Measurements from ENCODE around the gene ADGRV1. TPM values are rescaled to one million over a fixed set of nuclear protein-coding genes. Genes with fewer than 3 reads are reported as not detected.
A peak's percentile ranks its signal among the peaks of the same experiment; 100 is the strongest.

The ADGRV1 gene
- total RNA-seq, 1 experiment from 2014 or later, result not detected

DNA sequence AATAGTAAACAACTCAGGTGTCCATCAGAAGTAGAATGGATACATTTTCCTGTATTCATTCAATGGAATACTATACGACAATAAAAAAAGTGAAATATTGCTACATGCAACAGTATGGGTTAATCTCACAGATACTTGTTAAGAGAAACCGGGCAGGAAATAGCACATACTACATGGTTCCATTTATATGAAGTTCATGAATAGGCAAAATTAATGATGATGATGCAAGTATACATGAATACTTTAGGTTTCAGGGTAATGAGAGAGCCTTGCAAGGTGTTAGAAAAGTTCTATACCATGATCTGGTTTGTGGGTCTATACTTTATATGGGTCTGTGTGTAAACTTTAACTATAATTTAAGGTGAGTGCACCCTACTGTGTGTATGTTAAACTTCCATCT lies 390.4 kb downstream of the ADGRV1 start:
- DNase-seq (ENCODE audit: unreplicated experiment), result no peak
- H3K9me3 Mint-ChIP-seq (ENCODE audit: unreplicated experiment), result no peaks in the 10 kb centered on the region
- TF ChIP-seq, protein P1, sequence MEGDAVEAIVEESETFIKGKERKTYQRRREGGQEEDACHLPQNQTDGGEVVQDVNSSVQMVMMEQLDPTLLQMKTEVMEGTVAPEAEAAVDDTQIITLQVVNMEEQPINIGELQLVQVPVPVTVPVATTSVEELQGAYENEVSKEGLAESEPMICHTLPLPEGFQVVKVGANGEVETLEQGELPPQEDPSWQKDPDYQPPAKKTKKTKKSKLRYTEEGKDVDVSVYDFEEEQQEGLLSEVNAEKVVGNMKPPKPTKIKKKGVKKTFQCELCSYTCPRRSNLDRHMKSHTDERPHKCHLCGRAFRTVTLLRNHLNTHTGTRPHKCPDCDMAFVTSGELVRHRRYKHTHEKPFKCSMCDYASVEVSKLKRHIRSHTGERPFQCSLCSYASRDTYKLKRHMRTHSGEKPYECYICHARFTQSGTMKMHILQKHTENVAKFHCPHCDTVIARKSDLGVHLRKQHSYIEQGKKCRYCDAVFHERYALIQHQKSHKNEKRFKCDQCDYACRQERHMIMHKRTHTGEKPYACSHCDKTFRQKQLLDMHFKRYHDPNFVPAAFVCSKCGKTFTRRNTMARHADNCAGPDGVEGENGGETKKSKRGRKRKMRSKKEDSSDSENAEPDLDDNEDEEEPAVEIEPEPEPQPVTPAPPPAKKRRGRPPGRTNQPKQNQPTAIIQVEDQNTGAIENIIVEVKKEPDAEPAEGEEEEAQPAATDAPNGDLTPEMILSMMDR (IDR thresholded peaks at IDR 0.05; ENCODE audit: unreplicated experiment), result no peak
- ChIA-PET POLR2A (no interaction called here), CTCF (no interaction called here)
- BruUV-seq (replicated peaks), result no TSS peak
- no peaks in the 10 kb centered on the region for H3K27me3 Mint-ChIP-seq (ENCODE audit: insufficient read depth, unreplicated experiment)
- H3K36me3 Mint-ChIP-seq (ENCODE audit: insufficient read depth, unreplicated experiment), result no peaks in the 10 kb centered on the region
- no peaks in the 10 kb centered on the region for H3K4me1 Mint-ChIP-seq (ENCODE audit: insufficient read depth, unreplicated experiment)
- no peak overlapping the region for H3K27ac Mint-ChIP-seq (ENCODE audit: low read depth, unreplicated experiment)
- intact Hi-C loops (cut with micrococcal nuclease), result no loop called here
- H3K4me3 Mint-ChIP-seq (ENCODE audit: unreplicated experiment), result no peak overlapping the region

DNA sequence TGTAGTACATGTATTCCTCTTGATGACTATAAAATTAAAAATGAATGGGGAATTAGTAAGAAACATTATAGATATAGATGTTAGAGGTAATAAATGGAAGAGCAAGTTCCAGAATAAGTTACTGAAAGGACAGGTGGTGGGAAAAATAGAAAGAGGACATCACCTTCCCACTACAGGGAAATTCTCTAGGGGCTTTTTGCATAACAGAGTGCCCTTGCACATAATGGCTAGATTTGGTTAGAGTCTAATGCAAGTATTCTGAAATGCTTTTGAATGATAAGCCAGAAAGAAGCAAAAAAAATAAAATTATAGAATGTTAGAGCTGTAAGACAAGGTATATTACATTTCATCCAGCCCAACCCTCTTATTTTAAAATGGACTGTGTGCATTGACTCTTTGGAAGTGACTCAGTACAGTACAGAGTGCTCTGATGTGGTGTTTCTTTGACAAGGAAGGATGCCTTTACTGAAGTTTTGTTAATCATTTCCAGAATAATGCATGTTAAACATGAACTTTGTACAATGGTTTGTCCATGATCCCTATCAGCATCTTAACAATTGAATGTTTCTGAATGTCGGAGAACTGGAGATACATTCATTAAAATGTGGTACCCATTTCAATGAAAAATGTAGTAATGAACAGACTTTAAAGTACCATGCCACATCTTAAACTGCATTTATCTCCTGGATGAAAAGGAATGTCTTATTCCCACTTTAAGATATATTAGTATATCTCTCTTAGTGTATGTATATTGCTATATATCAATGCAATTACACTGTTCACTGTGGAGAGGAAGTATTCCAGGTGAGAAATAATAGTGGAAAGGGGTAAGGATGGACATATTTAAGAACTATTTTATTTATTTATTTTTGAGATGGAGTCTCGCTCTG lies 391.1 kb downstream of the ADGRV1 start:
- BruUV-seq (replicated peaks), result no TSS peak
- DNase-seq (ENCODE audit: unreplicated experiment), result no peak
- H3K27ac Mint-ChIP-seq (ENCODE audit: low read depth, unreplicated experiment), result no peak overlapping the region
- POLR2A ChIA-PET, result no interaction called here
- no peaks in the 10 kb centered on the region for H3K4me1 Mint-ChIP-seq (ENCODE audit: insufficient read depth, unreplicated experiment)
- no peak overlapping the region for H3K4me3 Mint-ChIP-seq (ENCODE audit: unreplicated experiment)
- CTCF ChIA-PET, result no interaction called here
- no peaks in the 10 kb centered on the region for H3K9me3 Mint-ChIP-seq (ENCODE audit: unreplicated experiment)
- intact Hi-C loops (cut with micrococcal nuclease), result no loop called here
- H3K36me3 Mint-ChIP-seq (ENCODE audit: insufficient read depth, unreplicated experiment), result no peaks in the 10 kb centered on the region
- TF ChIP-seq, protein P1 (IDR thresholded peaks at IDR 0.05; ENCODE audit: unreplicated experiment), result no peak
- no peaks in the 10 kb centered on the region for H3K27me3 Mint-ChIP-seq (ENCODE audit: insufficient read depth, unreplicated experiment)

DNA sequence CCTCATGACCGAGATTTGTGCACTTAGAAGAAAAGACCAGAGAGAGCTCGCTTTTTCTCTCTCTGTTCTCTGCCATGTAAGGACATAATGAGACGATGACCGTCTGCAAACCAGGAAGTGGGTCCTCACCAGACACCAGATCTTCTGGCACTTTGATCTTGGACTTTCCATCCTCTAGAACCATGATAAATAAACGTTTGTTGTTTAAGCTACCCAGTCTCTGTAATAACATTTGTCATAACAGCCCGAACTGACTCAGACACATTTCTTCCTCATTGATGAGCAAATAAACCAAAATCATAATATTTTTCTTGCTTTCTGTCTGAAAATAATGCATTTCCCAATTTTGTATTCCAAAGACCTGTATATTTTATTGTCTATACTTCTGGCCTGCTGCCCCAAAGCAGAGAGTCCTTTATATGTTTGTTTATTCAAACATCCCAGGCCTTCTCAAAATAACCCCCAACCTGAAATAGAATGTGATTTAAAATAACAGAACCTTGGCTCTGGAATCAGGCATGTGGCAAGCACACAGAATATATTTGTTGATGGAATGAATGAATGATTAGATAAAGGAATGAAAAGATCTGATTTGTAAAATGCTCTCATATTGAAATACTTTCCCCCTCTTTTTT lies 396.5 kb downstream of the ADGRV1 start:
- TF ChIP-seq, protein P1 (IDR thresholded peaks at IDR 0.05; ENCODE audit: unreplicated experiment), result no peak
- CTCF ChIA-PET, result no interaction called here
- no TSS peak for BruUV-seq (replicated peaks)
- no peaks in the 10 kb centered on the region for H3K27me3 Mint-ChIP-seq (ENCODE audit: insufficient read depth, unreplicated experiment)
- no peaks in the 10 kb centered on the region for H3K36me3 Mint-ChIP-seq (ENCODE audit: insufficient read depth, unreplicated experiment)
- DNase-seq (ENCODE audit: unreplicated experiment), result peak; percentile 17
- POLR2A ChIA-PET, result interaction anchor here (1.9 kb wide), 1 partner anchor 62 kb away, joined by 8 read pairs; no protein-coding TSS in a partner anchor
- H3K27ac Mint-ChIP-seq (ENCODE audit: low read depth, unreplicated experiment), result peak overlapping the region; percentile 65
- H3K4me3 Mint-ChIP-seq (ENCODE audit: unreplicated experiment), result no peak overlapping the region
- H3K9me3 Mint-ChIP-seq (ENCODE audit: unreplicated experiment), result no peaks in the 10 kb centered on the region
- intact Hi-C loops (cut with micrococcal nuclease), result no loop called here
- peaks cover 8% of the 10 kb centered on the region for H3K4me1 Mint-ChIP-seq (ENCODE audit: insufficient read depth, unreplicated experiment)

DNA sequence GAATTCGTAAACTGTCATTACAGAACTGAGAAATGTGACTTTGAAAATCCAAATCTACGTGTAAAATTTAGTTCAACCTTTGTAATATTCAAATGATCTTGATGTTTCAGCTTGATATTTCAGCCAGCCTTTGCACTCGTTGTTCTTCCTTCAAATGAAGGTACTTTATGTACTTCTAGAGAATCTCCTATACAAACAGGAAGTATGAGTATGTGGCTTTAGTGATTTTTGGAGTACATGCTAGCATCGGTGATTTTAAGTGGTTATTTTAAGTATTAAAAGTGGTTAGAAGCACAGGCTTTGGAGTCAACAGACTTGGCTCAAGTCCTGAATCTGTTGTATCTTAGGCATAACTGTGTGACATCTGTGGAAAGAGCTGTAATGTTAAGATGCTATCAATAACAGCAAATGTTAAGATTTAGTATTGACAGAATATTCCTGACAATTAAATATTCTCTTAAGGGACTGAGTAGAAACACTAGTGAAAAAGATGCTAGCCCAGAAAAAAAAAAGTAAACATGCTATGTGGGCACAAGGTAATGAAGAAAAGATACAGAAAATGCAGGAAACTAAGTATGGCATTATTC lies 398.0 kb downstream of the ADGRV1 start:
- intact Hi-C loops (cut with micrococcal nuclease), result no loop called here

More for the DNA sequence above, 398.0 kb downstream of the ADGRV1 start:
- TF ChIP-seq, protein P1 (IDR thresholded peaks at IDR 0.05; ENCODE audit: unreplicated experiment), result no peak
- Mint-ChIP-seq H3K9me3 (ENCODE audit: unreplicated experiment) (no peaks in the 10 kb centered on the region), H3K4me1 (ENCODE audit: insufficient read depth, unreplicated experiment) (peaks cover 8% of the 10 kb centered on the region), H3K27ac (ENCODE audit: low read depth, unreplicated experiment) (peak overlapping the region; percentile 65), H3K36me3 (ENCODE audit: insufficient read depth, unreplicated experiment) (no peaks in the 10 kb centered on the region), H3K27me3 (ENCODE audit: insufficient read depth, unreplicated experiment) (no peaks in the 10 kb centered on the region), H3K4me3 (ENCODE audit: unreplicated experiment) (no peak overlapping the region)
- peak; percentile 3 for DNase-seq (ENCODE audit: unreplicated experiment)
- POLR2A ChIA-PET, result interaction anchor here (1.9 kb wide), 1 partner anchor 61 kb away, joined by 8 read pairs; no protein-coding TSS in a partner anchor
- BruUV-seq (replicated peaks), result no TSS peak
- CTCF ChIA-PET, result interaction anchor here (0.6 kb wide), 1 partner anchor 309 kb away, joined by 3 read pairs; no protein-coding TSS in a partner anchor
